GM12892 (cell line): ENCODE data around the gene CDC73. TPM values are rescaled to one million over a fixed set of nuclear protein-coding genes. Genes with fewer than 3 reads are reported as not detected.

ENCODE experiments used
- DNase-seq: peaks from one replicate; pipeline ENCODE4 v3.0.0; 2011; ENCODE audit not compliant: insufficient read length
- FAIRE-seq: peaks from 2 replicates; lab custom pipeline; 2011; peaks lifted over from hg19 to GRCh38; lab: Jason Lieb, UNC
- POLR2A ChIP-seq: IDR thresholded peaks from 2 replicates; pipeline ENCODE4 v1.6.1; 2011; ENCODE audit warnings: low read depth, low read length, control low read depth
- POLR2AphosphoS5 ChIP-seq: IDR thresholded peaks from 2 replicates; pipeline ENCODE4 v1.6.1; 2011; ENCODE audit warnings: low read depth, low read length, control low read depth
- TAF1 ChIP-seq: IDR thresholded peaks from 2 replicates; pipeline ENCODE4 v1.6.1; 2011; ENCODE audit warnings: low read depth, mild to moderate bottlenecking, control low read depth, low read length, borderline replicate concordance
- polyA plus RNA-seq: library from polyadenylated mRNA; unstranded; fragments of >200 nt; gene quantifications from one replicate; pipeline ENCODE4 v1.2.1, GENCODE V29; 2012; ENCODE audit warnings: missing spikeins, inconsistent platforms; ENCODE audit not compliant: missing spikeins

Gene CDC73
- 30.2 TPM for polyA plus RNA-seq

DNA sequence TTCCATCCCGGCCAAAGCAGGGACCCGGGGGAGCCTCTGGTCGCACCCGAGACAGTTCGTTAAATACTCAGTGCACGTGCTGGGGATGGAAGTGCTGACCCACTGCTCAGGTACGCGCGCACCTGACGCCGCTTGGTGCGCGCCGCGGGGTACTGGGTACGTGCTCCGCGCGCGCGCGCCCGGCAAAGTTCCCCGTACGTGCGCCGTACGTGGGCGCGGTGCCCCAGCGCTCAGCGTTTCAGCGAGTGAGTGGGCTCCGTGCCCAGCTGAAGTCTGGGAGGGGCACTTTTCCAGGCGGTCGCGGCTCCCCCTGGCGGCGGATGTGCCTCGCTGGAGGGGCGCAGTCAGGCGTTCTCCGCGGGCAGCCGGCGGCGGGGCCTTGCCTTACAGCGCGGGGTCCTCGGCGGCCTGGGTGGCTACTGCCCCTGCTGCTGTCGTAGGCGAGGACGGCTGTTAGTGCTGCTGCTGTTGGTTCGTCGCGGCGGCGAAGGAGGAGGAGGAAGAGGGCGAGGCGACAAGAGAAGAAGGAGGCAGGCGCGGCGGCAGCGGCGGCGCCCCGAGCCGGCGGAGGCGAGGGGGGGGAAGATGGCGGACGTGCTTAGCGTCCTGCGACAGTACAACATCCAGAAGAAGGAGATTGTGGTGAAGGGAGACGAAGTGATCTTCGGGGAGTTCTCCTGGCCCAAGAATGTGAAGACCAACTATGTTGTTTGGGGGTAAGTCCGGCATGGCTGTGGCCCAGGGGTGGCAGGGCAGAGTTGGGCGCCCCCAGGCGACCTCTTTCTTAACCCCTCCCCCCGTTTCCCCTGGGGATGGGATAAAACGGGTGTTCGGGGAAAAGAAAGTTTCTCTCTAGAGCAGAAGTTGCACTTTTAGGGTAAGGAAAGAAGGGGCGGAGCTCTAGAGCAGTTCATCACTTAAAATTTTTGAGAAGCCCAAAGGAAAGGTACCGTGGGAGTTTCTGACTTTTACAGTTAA, at the start of gene CDC73:
Gene CDC73, plus strand, starts transcription at position 416 of the 978 bp plus-strand sequence. Its CDS starts 170 bp downstream, at position 586.
- DNase-seq, result peak; percentile 77
- TF ChIP-seq TAF1 (peak; percentile 47; the same call in 1 of the 2 replicates), POLR2A (peak; percentile 89), POLR2AphosphoS5 (peak; percentile 91)
- FAIRE-seq, result peak; percentile 98

DNA sequence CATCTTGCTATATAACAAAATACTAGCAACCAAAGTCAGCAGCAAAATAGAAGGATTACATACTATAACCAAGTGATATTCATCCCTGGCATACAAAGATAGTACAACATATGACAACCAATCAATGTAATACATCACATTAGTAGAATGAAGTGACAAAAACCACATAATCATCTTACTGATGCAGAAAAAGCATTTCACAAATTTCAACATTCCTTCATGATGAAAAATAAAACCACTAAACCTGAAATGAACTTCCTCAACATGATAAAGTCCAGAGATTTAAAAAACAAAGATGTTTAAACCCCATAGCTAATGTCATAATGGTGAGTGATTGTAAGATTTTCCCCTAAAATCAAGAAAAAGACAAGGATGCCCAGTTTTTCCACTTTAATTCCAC, 43.8 kb upstream of the CDC73 start:
- FAIRE-seq (no peak), DNase-seq (no peak)
- TF ChIP-seq POLR2A, result no peak

GRCh38 chr1:193079187-193079586, 42.6 kb upstream of the CDC73 start:
- FAIRE-seq, result no peak
- TF ChIP-seq POLR2A (no peak), POLR2AphosphoS5 (no peak), TAF1 (no peak)
- DNase-seq, result no peak

DNA sequence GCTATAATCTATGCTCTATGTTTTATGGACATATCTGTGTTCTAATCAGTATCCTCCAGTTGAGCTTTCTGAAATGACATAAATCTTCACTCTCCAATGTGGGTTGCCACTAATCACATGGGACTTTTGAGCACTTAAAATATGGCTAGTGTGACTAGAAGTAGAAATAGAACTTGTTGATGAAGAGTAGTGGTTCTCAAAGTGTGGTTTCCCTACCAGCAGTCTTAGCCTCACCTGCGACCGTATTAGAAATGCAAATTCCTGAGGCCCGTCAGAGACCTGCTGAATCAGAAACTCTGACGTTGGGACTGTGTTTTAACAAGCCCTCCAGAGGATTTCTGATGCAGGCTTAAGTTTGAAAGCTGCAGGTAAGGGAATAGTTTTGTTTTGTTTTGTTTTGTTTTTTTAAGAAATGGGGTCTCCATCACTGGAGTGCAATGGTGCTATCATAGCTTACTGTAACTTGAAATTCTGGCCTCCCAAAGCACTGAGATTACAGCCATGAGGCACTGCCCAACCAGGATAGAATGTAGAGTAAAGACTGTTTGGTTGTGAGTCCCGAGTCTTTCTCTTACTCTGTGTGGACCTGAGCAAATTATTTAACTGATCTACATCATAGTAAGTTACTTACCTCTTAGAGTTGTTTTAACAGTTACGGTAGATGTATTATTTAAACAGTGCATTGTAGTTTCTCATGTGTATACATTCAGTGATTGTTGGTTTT, 38.3 kb upstream of the CDC73 start:
- no peak for FAIRE-seq
- TF ChIP-seq POLR2AphosphoS5 (no peak), TAF1 (no peak), POLR2A (no peak)
- no peak for DNase-seq

GRCh38 chr1:193085263-193085662, 36.6 kb upstream of the CDC73 start:
- TF ChIP-seq TAF1 (no peak), POLR2A (no peak), POLR2AphosphoS5 (no peak)
- DNase-seq, result no peak
- no peak for FAIRE-seq

DNA sequence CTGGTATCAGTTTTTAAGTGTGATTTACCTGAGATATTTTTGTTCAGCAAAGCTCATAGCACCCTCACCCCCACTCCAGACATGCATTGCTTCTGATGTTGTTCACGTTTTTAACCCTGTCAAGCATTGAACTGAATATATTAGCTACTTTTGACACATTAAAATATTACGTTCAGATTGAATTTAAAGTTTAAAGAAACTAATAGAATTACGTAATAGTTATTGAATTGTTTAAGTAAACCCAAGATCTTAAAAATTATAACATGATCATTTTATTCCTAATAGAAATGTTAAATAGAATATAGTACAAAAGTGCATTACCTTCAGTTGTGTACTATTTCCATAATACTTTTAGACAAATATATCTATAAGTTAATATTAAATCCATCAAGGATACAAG, 35.5 kb upstream of the CDC73 start:
- TF ChIP-seq TAF1 (no peak), POLR2AphosphoS5 (no peak), POLR2A (no peak)
- DNase-seq (no peak), FAIRE-seq (no peak)

GRCh38 chr1:193087893-193088292, 33.9 kb upstream of the CDC73 start:
- no peak for DNase-seq
- no peak for TF ChIP-seq POLR2AphosphoS5
- no peak for TF ChIP-seq POLR2A
- TF ChIP-seq TAF1, result no peak
- FAIRE-seq, result no peak

GRCh38 chr1:193090865-193091264, 31.0 kb upstream of the CDC73 start:
- DNase-seq (no peak), FAIRE-seq (no peak)
- TF ChIP-seq TAF1 (no peak), POLR2A (no peak), POLR2AphosphoS5 (no peak)

DNA sequence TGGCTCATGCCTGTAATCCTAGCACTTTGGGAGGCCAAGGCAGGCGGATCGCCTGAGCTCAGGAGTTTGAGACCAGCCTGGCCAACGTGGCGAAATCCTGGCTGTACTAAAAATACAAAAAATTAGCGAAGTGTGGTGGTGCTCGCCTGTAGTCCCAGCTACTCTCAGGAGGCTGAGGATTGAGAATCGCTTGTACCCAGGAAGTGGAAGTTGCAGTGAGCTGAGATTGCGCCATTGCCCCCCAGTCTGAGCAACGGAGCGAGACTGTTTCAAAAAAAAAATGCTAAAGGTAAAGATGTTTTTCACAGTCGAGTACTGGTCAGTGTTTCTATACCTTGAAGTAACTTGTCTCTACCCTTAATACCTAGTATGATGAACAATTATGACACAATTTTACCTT, 27.7 kb upstream of the CDC73 start:
- TF ChIP-seq POLR2AphosphoS5, result no peak
- no peak for TF ChIP-seq POLR2A
- TF ChIP-seq TAF1, result no peak
- no peak for FAIRE-seq
- DNase-seq, result no peak

DNA sequence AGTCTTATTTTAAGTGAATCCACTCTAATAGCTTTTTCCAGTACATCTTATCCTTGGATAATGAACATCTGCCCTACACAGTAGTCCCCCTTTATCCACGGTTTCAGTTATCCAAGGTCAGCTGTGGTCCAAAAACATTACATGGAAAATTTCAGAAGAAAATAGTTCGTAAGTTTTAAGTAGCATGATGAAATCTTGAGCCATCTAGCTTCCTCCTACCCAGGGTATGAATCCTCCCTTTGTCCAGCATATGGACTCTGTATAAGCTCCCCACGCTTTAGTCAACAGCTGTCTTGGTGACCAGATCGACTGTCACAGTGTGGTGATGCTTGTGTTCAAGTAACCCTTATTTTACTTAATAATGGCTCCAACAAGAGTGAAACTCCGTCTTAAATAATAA, 19.2 kb upstream of the CDC73 start:
- TF ChIP-seq POLR2A (no peak), TAF1 (no peak), POLR2AphosphoS5 (no peak)
- FAIRE-seq (no peak), DNase-seq (no peak)

DNA sequence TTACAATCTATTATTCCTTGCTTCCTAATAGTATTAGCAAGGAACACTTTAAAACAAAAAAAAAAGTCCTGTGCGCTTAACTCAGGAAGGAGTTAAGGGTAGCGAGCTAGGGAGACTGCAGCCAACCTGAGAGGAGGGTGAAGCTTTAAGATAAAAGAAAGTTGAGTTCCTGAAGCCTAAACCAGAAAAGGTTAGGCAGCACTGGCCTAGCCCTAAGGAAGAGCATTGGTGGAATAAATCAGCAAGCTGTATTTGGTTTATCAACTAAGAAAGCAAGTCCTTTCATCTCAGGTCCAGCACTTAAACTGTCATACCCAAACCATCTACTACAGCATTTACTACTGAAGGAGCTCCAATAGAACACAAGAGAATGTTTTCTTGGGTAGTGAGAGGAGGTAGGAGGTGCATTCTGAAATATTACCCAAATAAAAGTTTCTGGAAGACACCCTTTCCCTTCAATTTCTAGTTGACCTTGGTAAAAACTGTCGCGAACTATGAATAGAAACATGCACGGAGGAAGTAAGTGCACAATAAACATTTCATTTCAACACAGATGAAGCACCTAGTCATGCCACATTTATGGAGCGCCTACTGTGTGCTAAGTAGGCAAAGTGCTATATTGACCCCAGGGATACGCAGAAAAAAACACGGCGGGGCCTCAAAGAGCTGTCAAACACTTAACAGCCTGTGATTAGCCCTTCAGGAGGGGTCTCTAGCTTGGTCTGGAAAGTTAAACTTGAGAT, 17.9 kb upstream of the CDC73 start:
- DNase-seq, result no peak

GRCh38 chr1:193104502-193104906, 17.3 kb upstream of the CDC73 start:
- DNase-seq (peak; percentile 20), FAIRE-seq (peak; percentile 30)
- TF ChIP-seq TAF1 (no peak), POLR2AphosphoS5 (no peak), POLR2A (no peak)

More for the DNA sequence above, 17.9 kb upstream of the CDC73 start:
- TF ChIP-seq POLR2A (no peak), POLR2AphosphoS5 (no peak), TAF1 (no peak)
- no peak for FAIRE-seq
